Measurements from ENCODE around the gene RBP3.

Gene RBP3

GRCh38 chr10:47318706-47319105 lies 29.5 kb upstream of the RBP3 start:
- Histone ChIP-seq H2AFZ (ENCODE audit: low read length, unreplicated experiment) (no peak overlapping the region), H3K4me3 (ENCODE audit: low read depth, low read length) (no peak overlapping the region), H3K36me3 (ENCODE audit: insufficient read depth, low read length) (no peaks in the 10 kb centered on the region), H3K27ac (ENCODE audit: low read depth, low read length) (no peak overlapping the region), H3K4me1 (ENCODE audit: control insufficient read depth, insufficient read depth, low read length, unreplicated experiment) (no peaks in the 10 kb centered on the region), H3K79me2 (ENCODE audit: control insufficient read depth, insufficient read depth, low read length, unreplicated experiment) (no peaks in the 10 kb centered on the region), H3K27me3 (ENCODE audit: insufficient read depth, low read length) (peaks cover 48% of the 10 kb centered on the region)

GRCh38 chr10:47319784-47320183 lies 28.4 kb upstream of the RBP3 start:
- no peaks in the 10 kb centered on the region for H3K36me3 ChIP-seq (ENCODE audit: insufficient read depth, low read length)
- no peak overlapping the region for H3K27ac ChIP-seq (ENCODE audit: low read depth, low read length)
- no peaks in the 10 kb centered on the region for H3K4me1 ChIP-seq (ENCODE audit: control insufficient read depth, insufficient read depth, low read length, unreplicated experiment)
- no peak overlapping the region for H2AFZ ChIP-seq (ENCODE audit: low read length, unreplicated experiment)
- no peak overlapping the region for H3K4me3 ChIP-seq (ENCODE audit: low read depth, low read length)
- peaks cover 58% of the 10 kb centered on the region for H3K27me3 ChIP-seq (ENCODE audit: insufficient read depth, low read length)
- H3K79me2 ChIP-seq (ENCODE audit: control insufficient read depth, insufficient read depth, low read length, unreplicated experiment) = no peaks in the 10 kb centered on the region

DNA sequence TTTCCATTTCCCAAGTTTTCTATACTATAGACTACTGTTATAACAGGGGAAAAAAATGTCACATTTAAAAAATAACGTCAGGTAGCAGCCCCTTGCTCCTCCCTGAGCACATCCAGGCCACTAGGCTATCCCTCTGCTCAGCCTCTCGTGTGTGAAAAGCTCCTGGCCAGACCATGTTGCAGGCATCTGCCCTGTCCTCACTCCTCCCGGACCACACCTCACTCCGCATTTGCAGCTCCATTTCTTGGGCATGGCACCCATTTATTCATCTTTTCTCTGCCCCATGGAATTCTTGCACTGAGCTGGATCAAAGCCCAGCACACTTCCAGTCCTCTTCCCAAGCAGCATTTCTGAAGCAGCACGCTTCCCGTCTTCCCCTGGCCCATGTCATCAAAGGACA lies 27.4 kb upstream of the RBP3 start:
- Histone ChIP-seq H3K27ac (ENCODE audit: low read depth, low read length) (no peak overlapping the region), H3K36me3 (ENCODE audit: insufficient read depth, low read length) (no peaks in the 10 kb centered on the region), H3K4me1 (ENCODE audit: control insufficient read depth, insufficient read depth, low read length, unreplicated experiment) (no peaks in the 10 kb centered on the region)

DNA sequence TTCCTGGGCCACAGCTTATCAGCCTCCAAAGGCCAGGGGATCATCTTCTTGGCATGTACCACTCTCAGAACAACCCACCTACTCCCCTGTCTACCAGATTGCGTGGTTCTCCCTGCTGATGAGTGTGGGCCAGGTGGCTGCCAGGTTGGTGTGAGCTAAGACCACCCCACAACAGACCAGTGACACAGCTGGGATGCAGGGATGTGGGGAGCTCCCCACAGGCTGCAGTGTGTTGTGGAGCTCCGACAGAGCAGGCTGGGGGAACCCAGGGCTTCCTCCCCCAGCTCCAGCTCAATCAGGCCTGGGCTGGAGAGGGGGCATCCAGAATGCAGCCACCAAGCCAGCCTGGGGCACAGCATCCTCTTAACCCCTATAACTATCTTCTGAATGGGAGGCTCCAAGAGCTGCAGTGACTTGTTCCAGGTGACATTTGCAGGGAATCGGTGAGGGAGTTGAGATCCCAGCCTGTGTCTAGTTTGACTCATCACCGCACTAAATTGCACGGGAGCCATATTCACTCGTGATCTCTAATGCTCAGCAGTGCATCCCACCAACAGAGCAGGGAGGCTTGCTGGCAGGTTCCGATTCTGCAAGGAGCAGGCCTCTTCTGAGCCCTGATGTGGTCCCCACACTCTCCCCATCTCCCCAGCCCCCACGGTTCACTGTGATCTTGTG lies 26.5 kb upstream of the RBP3 start:
- Histone ChIP-seq H3K27ac (ENCODE audit: low read depth, low read length) (no peak overlapping the region), H3K4me3 (ENCODE audit: low read depth, low read length) (no peak overlapping the region), H3K27me3 (ENCODE audit: insufficient read depth, low read length) (peaks cover 64% of the 10 kb centered on the region), H3K4me1 (ENCODE audit: control insufficient read depth, insufficient read depth, low read length, unreplicated experiment) (no peaks in the 10 kb centered on the region), H2AFZ (ENCODE audit: low read length, unreplicated experiment) (no peak overlapping the region), H3K79me2 (ENCODE audit: control insufficient read depth, insufficient read depth, low read length, unreplicated experiment) (no peaks in the 10 kb centered on the region), H3K36me3 (ENCODE audit: insufficient read depth, low read length) (no peaks in the 10 kb centered on the region)

More for the DNA sequence above, 27.4 kb upstream of the RBP3 start:
- Histone ChIP-seq H3K27me3 (ENCODE audit: insufficient read depth, low read length) (peaks cover 64% of the 10 kb centered on the region), H3K79me2 (ENCODE audit: control insufficient read depth, insufficient read depth, low read length, unreplicated experiment) (no peaks in the 10 kb centered on the region), H3K4me3 (ENCODE audit: low read depth, low read length) (no peak overlapping the region), H2AFZ (ENCODE audit: low read length, unreplicated experiment) (no peak overlapping the region)

DNA sequence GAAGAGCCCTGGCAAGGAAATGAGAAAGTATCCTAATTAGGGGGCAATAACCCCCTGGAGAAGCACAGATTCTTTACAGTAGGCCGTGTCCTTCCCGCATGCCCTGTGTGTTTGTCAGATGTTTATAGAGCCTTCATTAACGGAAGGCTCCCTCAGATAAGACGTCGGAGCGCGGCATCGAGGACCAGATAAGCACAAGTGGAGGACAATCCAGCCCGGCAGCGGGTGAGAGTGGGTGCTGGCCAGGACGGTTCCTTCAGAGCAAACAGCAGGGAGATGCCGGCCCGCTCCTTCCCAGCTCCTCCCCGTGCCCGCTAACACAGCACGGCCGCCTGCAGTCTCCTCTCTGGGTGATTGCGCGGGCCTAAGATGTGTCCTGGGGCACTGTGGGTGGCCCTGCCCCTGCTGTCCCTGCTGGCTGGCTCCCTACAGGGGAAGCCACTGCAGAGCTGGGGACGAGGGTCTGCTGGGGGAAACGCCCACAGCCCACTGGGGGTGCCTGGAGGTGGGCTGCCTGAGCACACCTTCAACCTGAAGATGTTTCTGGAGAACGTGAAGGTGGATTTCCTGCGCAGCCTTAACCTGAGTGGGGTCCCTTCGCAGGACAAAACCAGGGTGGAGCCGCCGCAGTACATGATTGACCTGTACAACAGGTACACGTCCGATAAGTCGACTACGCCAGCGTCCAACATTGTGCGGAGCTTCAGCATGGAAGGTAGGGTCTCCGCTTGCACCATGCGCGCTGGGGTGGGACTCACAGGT lies 25.7 kb upstream of the RBP3 start, which contains the start of gene GDF2:
Gene GDF2, plus strand, starts transcription at position 155 of the 762 bp plus-strand sequence. Its CDS starts 215 bp downstream, at position 370.
- H3K79me2 ChIP-seq (ENCODE audit: control insufficient read depth, insufficient read depth, low read length, unreplicated experiment) = no peaks in the 10 kb centered on the region
- no peak within 1 kb of the TSS for H3K27ac ChIP-seq (ENCODE audit: low read depth, low read length)
- H3K36me3 ChIP-seq (ENCODE audit: insufficient read depth, low read length) = no peaks in the 10 kb centered on the region
- no peaks in the 10 kb centered on the region for H3K4me1 ChIP-seq (ENCODE audit: control insufficient read depth, insufficient read depth, low read length, unreplicated experiment)
- peaks cover 64% of the 10 kb centered on the region for H3K27me3 ChIP-seq (ENCODE audit: insufficient read depth, low read length)
- H3K4me3 ChIP-seq (ENCODE audit: low read depth, low read length) = no peak within 1 kb of the TSS
- no peak within 1 kb of the TSS for H2AFZ ChIP-seq (ENCODE audit: low read length, unreplicated experiment)

GRCh38 chr10:47323087-47323486 lies 25.1 kb upstream of the RBP3 start:
- Histone ChIP-seq H3K27me3 (ENCODE audit: insufficient read depth, low read length) (peaks cover 59% of the 10 kb centered on the region), H3K27ac (ENCODE audit: low read depth, low read length) (no peak overlapping the region), H3K4me3 (ENCODE audit: low read depth, low read length) (no peak overlapping the region), H3K4me1 (ENCODE audit: control insufficient read depth, insufficient read depth, low read length, unreplicated experiment) (no peaks in the 10 kb centered on the region), H3K79me2 (ENCODE audit: control insufficient read depth, insufficient read depth, low read length, unreplicated experiment) (no peaks in the 10 kb centered on the region), H2AFZ (ENCODE audit: low read length, unreplicated experiment) (no peak overlapping the region), H3K36me3 (ENCODE audit: insufficient read depth, low read length) (no peaks in the 10 kb centered on the region)

DNA sequence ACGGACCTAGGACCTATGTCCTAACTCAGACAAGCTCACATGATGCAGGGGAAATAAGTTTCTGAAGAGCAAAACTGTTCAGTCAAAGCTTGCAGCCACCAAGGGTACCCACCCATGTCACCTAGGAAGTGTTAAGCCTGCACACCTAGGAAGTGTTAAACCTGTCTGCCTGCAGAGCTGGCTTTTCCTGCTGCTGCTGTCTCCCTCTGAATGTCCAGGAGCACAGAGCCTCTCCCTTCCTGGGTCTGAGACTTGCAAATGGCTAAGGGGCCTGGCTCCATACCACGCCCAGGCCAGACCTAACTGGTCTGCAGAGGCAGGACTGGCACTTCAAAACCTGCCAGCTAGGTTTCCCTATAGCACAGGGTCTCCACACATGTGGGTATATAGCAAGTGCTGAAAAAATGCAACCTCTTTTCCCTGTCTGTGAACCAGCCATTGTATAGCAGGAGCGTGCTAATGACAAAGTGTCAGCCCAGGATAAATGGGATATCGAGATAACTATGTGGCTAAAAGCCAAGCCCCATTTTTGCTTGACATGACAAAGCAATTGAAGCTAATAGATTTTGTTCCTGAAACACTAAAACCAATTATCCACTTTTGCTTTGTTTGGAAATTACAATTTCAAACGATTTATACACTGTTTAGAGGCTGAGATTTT lies 24.4 kb upstream of the RBP3 start:
- no peaks in the 10 kb centered on the region for H3K36me3 ChIP-seq (ENCODE audit: insufficient read depth, low read length)
- H3K4me1 ChIP-seq (ENCODE audit: control insufficient read depth, insufficient read depth, low read length, unreplicated experiment) = no peaks in the 10 kb centered on the region
- H3K4me3 ChIP-seq (ENCODE audit: low read depth, low read length) = no peak overlapping the region
- H3K79me2 ChIP-seq (ENCODE audit: control insufficient read depth, insufficient read depth, low read length, unreplicated experiment) = no peaks in the 10 kb centered on the region
- H3K27me3 ChIP-seq (ENCODE audit: insufficient read depth, low read length) = peaks cover 59% of the 10 kb centered on the region
- H3K27ac ChIP-seq (ENCODE audit: low read depth, low read length) = no peak overlapping the region
- H2AFZ ChIP-seq (ENCODE audit: low read length, unreplicated experiment) = no peak overlapping the region

DNA sequence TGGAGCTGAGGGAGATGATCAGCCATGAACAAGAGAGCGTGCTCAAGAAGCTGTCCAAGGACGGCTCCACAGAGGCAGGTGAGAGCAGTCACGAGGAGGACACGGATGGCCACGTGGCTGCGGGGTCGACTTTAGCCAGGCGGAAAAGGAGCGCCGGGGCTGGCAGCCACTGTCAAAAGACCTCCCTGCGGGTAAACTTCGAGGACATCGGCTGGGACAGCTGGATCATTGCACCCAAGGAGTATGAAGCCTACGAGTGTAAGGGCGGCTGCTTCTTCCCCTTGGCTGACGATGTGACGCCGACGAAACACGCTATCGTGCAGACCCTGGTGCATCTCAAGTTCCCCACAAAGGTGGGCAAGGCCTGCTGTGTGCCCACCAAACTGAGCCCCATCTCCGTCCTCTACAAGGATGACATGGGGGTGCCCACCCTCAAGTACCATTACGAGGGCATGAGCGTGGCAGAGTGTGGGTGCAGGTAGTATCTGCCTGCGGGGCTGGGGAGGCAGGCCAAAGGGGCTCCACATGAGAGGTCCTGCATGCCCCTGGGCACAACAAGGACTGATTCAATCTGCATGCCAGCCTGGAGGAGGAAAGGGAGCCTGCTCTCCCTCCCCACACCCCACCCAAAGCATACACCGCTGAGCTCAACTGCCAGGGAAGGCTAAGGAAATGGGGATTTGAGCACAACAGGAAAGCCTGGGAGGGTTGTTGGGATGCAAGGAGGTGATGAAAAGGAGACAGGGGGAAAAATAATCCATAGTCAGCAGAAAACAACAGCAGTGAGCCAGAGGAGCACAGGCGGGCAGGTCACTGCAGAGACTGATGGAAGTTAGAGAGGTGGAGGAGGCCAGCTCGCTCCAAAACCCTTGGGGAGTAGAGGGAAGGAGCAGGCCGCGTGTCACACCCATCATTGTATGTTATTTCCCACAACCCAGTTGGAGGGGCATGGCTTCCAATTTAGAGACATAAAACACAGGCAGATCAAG lies 22.6 kb upstream of the RBP3 start:
- no peak overlapping the region for H3K4me3 ChIP-seq (ENCODE audit: low read depth, low read length)
- no peaks in the 10 kb centered on the region for H3K36me3 ChIP-seq (ENCODE audit: insufficient read depth, low read length)
- H3K27ac ChIP-seq (ENCODE audit: low read depth, low read length) = no peak overlapping the region
- no peaks in the 10 kb centered on the region for H3K79me2 ChIP-seq (ENCODE audit: control insufficient read depth, insufficient read depth, low read length, unreplicated experiment)
- H3K4me1 ChIP-seq (ENCODE audit: control insufficient read depth, insufficient read depth, low read length, unreplicated experiment) = no peaks in the 10 kb centered on the region
- no peak overlapping the region for H2AFZ ChIP-seq (ENCODE audit: low read length, unreplicated experiment)
- peaks cover 47% of the 10 kb centered on the region for H3K27me3 ChIP-seq (ENCODE audit: insufficient read depth, low read length)

DNA sequence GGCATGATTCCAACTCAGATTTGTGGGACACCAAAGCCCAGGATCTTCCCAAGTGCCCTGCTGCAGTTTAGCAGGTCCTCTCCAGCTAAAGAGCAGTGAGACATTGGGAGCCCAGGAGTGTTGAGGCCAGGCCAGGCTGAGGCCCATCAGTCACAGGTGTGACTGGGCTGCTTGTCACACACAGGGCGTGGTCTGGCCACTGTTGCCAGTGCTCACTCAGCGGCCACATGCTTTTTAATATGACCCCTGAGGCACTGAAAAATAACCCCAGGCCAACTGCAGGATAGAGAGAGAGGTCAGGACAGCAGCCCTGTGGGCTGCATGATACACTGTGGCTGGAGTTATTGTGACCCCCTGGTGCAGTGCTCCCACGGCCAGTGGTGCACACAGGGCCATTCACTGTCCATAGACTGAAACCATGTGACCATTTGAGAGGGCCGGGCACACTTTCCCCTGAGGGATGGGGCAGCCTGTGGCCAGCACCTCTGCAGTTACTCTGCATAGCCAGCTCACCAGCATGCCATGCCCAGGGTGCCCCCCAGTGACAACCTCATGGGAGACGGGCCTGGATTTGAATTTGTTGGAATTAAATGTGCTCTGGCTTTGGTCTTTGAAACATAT lies 21.7 kb upstream of the RBP3 start:
- H3K36me3 ChIP-seq (ENCODE audit: insufficient read depth, low read length) = no peaks in the 10 kb centered on the region
- no peak overlapping the region for H3K4me3 ChIP-seq (ENCODE audit: low read depth, low read length)
- no peak overlapping the region for H2AFZ ChIP-seq (ENCODE audit: low read length, unreplicated experiment)
- H3K27me3 ChIP-seq (ENCODE audit: insufficient read depth, low read length) = peaks cover 38% of the 10 kb centered on the region
- no peaks in the 10 kb centered on the region for H3K4me1 ChIP-seq (ENCODE audit: control insufficient read depth, insufficient read depth, low read length, unreplicated experiment)
- no peaks in the 10 kb centered on the region for H3K79me2 ChIP-seq (ENCODE audit: control insufficient read depth, insufficient read depth, low read length, unreplicated experiment)
- no peak overlapping the region for H3K27ac ChIP-seq (ENCODE audit: low read depth, low read length)

DNA sequence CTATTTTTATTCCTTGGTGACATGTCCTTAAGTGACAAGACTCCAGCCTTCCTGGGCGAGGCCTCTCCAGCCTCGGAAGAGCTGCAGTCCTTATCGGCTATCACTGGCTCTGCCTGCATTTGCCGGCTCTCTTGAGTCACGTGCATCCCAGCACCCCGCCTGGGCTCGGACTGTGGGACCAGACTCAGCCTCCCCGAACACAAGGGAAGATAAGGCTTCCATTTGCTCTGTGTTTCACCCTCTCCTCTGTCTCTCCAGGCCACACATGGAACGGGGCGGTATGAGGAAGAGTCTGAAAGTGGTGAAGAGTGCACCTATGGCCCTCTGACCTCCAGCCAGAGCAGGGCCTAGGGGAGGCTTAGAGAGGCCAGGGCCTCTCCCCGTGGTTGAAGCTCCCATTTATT lies 21.2 kb upstream of the RBP3 start:
- Histone ChIP-seq H3K36me3 (ENCODE audit: insufficient read depth, low read length) (no peaks in the 10 kb centered on the region), H3K4me3 (ENCODE audit: low read depth, low read length) (no peak overlapping the region), H2AFZ (ENCODE audit: low read length, unreplicated experiment) (no peak overlapping the region), H3K4me1 (ENCODE audit: control insufficient read depth, insufficient read depth, low read length, unreplicated experiment) (no peaks in the 10 kb centered on the region), H3K79me2 (ENCODE audit: control insufficient read depth, insufficient read depth, low read length, unreplicated experiment) (no peaks in the 10 kb centered on the region), H3K27ac (ENCODE audit: low read depth, low read length) (no peak overlapping the region), H3K27me3 (ENCODE audit: insufficient read depth, low read length) (peaks cover 35% of the 10 kb centered on the region)

All from ACC112 (cell line).